HepG2 (cell line): Measurements from ENCODE around the gene HES2. TPM values are rescaled to one million over a fixed set of nuclear protein-coding genes. Genes with fewer than 3 reads are reported as not detected.

ENCODE experiments used
- MEIS2 ChIP-seq: sonication (generic); formaldehyde crosslinking; IDR thresholded peaks from 2 replicates; pipeline ENCODE4 v1.9.0; 2021; ENCODE audit warnings: mild to moderate bottlenecking, missing genetic modification reagents
- RFX3 ChIP-seq: IDR thresholded peaks from 2 replicates; pipeline ENCODE4 v1.6.1; 2016; ENCODE audit warnings: missing biosample characterization, missing genetic modification reagents
- UBTF ChIP-seq: sonication (generic); formaldehyde crosslinking; IDR thresholded peaks from 2 replicates; pipeline ENCODE4 v1.4.0; 2020; ENCODE audit warnings: mild to moderate bottlenecking, missing genetic modification reagents
- ZBTB37 ChIP-seq: sonication (generic); formaldehyde crosslinking; IDR thresholded peaks from 2 replicates; pipeline ENCODE4 v1.4.0; 2020; ENCODE audit warnings: mild to moderate bottlenecking, missing genetic modification reagents
- ZBTB38 ChIP-seq: sonication (generic); formaldehyde crosslinking; IDR thresholded peaks from 2 replicates; pipeline ENCODE4 v1.5.1; 2020; ENCODE audit warnings: mild to moderate bottlenecking, missing genetic modification reagents
- ZNF564 ChIP-seq: sonication (generic); formaldehyde crosslinking; IDR thresholded peaks from 2 replicates; pipeline ENCODE4 v1.8.1; 2023; ENCODE audit warnings: mild to moderate bottlenecking, missing genetic modification reagents
- polyA plus RNA-seq, 8 experiments: library from polyadenylated mRNA; depleted of rRNA in 3 of 8; stranded (reverse) in 7 of 8; unstranded in 1 of 8; fragments of >200 nt; fragmentation: Illumina TruSeq in 4 of 8; extraction: Trizol in 4 of 8; gene quantifications; 2 replicates each; pipeline versions ENCODE4 v1.2.1 to v1.2.3, GENCODE V29; 2011 to 2016; ENCODE audit warnings: low read depth in 4 of 8, missing spikeins in 1 of 8, mixed read lengths in 1 of 8; ENCODE audit not compliant: insufficient read depth in 1 of 8
- total RNA-seq, 5 experiments: library from RNA; depleted of rRNA; stranded (reverse); fragments of >200 nt; fragmentation: Illumina TruSeq; extraction: Trizol; gene quantifications; 2 replicates each; pipeline ENCODE4 v1.2.3, GENCODE V29; 2016; ENCODE audit warnings: low read depth in 1 of 5
- TF ChIP-seq, protein P1 (sequence below): IDR thresholded peaks from 2 replicates; pipeline ENCODE4 v1.6.1; 2016; ENCODE audit warnings: missing compliant biosample characterization, missing genetic modification reagents, borderline replicate concordance
- TF ChIP-seq, protein P2 (sequence below): sonication (generic); formaldehyde crosslinking; IDR thresholded peaks from 2 replicates; pipeline ENCODE4 v1.9.0; 2021; ENCODE audit warnings: mild to moderate bottlenecking, missing genetic modification reagents
- TF ChIP-seq, protein P3 (sequence below): sonication (generic); formaldehyde crosslinking; IDR thresholded peaks from 2 replicates; pipeline ENCODE4 v1.5.0; 2020; ENCODE audit warnings: missing genetic modification reagents, mild to moderate bottlenecking, borderline replicate concordance
- TF ChIP-seq, protein P4 (sequence below): sonication (generic); formaldehyde crosslinking; IDR thresholded peaks from 2 replicates; pipeline ENCODE4 v1.4.0; 2020; ENCODE audit warnings: missing genetic modification reagents

Gene HES2
- total and polyA plus RNA-seq, 2 of the 13 experiments (the other 11 are each of a cell fraction or from before 2014, with no cell fraction given) = 0.11 to 0.17 TPM

DNA sequence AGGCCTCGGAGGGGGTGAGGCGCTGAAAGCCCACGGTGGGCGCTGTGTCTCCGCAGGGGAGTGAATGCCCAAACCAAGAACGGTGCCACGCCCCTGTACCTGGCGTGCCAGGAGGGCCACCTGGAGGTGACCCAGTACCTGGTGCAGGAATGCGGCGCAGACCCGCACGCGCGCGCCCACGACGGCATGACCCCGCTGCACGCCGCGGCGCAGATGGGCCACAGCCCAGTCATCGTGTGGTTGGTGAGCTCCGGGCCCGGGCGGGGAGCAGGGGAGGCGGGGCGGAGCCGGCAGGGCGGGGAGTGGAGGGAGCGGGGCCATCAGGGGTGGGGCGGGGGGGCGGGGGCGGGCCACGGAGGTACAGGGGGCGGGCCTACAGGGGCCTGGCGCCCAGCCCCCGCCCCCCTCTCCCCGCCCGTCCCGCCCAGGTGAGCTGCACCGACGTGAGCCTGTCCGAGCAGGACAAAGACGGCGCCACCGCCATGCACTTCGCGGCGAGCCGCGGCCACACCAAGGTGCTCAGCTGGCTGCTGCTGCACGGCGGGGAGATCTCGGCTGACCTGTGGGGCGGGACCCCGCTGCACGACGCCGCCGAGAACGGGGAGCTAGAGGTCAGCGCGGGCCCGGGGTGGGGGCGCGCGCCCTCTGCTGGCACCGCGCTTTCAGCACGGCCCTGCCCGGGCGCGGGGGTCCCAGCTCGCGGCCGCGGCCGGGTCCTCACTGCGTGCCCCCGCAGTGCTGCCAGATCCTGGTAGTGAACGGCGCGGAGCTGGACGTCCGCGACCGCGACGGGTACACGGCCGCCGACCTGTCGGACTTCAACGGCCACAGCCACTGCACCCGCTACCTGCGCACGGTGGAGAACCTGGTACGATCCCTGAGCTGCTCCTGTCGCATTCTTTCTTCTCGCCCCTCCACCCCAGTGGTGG lies 20.7 kb upstream of the HES2 start (continued):
- TF ChIP-seq ZBTB37 (CRISPR knock-in tag) = no peak
- TF ChIP-seq, protein P1, sequence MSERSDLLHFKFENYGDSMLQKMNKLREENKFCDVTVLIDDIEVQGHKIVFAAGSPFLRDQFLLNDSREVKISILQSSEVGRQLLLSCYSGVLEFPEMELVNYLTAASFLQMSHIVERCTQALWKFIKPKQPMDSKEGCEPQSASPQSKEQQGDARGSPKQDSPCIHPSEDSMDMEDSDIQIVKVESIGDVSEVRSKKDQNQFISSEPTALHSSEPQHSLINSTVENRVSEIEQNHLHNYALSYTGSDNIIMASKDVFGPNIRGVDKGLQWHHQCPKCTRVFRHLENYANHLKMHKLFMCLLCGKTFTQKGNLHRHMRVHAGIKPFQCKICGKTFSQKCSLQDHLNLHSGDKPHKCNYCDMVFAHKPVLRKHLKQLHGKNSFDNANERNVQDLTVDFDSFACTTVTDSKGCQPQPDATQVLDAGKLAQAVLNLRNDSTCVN (CRISPR knock-in tag) = no peak
- no peak for TF ChIP-seq MEIS2 (CRISPR knock-in tag)
- TF ChIP-seq, protein P2, sequence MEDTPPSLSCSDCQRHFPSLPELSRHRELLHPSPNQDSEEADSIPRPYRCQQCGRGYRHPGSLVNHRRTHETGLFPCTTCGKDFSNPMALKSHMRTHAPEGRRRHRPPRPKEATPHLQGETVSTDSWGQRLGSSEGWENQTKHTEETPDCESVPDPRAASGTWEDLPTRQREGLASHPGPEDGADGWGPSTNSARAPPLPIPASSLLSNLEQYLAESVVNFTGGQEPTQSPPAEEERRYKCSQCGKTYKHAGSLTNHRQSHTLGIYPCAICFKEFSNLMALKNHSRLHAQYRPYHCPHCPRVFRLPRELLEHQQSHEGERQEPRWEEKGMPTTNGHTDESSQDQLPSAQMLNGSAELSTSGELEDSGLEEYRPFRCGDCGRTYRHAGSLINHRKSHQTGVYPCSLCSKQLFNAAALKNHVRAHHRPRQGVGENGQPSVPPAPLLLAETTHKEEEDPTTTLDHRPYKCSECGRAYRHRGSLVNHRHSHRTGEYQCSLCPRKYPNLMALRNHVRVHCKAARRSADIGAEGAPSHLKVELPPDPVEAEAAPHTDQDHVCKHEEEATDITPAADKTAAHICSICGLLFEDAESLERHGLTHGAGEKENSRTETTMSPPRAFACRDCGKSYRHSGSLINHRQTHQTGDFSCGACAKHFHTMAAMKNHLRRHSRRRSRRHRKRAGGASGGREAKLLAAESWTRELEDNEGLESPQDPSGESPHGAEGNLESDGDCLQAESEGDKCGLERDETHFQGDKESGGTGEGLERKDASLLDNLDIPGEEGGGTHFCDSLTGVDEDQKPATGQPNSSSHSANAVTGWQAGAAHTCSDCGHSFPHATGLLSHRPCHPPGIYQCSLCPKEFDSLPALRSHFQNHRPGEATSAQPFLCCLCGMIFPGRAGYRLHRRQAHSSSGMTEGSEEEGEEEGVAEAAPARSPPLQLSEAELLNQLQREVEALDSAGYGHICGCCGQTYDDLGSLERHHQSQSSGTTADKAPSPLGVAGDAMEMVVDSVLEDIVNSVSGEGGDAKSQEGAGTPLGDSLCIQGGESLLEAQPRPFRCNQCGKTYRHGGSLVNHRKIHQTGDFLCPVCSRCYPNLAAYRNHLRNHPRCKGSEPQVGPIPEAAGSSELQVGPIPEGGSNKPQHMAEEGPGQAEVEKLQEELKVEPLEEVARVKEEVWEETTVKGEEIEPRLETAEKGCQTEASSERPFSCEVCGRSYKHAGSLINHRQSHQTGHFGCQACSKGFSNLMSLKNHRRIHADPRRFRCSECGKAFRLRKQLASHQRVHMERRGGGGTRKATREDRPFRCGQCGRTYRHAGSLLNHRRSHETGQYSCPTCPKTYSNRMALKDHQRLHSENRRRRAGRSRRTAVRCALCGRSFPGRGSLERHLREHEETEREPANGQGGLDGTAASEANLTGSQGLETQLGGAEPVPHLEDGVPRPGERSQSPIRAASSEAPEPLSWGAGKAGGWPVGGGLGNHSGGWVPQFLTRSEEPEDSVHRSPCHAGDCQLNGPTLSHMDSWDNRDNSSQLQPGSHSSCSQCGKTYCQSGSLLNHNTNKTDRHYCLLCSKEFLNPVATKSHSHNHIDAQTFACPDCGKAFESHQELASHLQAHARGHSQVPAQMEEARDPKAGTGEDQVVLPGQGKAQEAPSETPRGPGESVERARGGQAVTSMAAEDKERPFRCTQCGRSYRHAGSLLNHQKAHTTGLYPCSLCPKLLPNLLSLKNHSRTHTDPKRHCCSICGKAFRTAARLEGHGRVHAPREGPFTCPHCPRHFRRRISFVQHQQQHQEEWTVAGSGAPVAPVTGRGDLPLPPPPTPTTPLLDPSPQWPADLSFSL = no peak
- TF ChIP-seq UBTF (CRISPR knock-in tag) = 0 out of 2 replicates have a peak, but pooled peaks have one; percentile 28
- TF ChIP-seq ZBTB38 (CRISPR knock-in tag) = no peak
- TF ChIP-seq, protein P3, sequence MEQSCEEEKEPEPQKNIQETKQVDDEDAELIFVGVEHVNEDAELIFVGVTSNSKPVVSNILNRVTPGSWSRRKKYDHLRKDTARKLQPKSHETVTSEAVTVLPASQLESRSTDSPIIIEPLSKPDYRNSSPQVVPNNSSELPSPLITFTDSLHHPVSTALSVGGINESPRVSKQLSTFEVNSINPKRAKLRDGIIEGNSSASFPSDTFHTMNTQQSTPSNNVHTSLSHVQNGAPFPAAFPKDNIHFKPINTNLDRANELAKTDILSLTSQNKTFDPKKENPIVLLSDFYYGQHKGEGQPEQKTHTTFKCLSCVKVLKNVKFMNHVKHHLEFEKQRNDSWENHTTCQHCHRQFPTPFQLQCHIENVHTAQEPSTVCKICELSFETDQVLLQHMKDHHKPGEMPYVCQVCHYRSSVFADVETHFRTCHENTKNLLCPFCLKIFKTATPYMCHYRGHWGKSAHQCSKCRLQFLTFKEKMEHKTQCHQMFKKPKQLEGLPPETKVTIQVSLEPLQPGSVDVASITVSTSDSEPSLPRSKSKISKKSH (CRISPR knock-in tag) = no peak
- 0 out of 2 replicates have a peak, but pooled peaks have one; percentile 55 for TF ChIP-seq ZNF564 (CRISPR knock-in tag)
- TF ChIP-seq, protein P4, sequence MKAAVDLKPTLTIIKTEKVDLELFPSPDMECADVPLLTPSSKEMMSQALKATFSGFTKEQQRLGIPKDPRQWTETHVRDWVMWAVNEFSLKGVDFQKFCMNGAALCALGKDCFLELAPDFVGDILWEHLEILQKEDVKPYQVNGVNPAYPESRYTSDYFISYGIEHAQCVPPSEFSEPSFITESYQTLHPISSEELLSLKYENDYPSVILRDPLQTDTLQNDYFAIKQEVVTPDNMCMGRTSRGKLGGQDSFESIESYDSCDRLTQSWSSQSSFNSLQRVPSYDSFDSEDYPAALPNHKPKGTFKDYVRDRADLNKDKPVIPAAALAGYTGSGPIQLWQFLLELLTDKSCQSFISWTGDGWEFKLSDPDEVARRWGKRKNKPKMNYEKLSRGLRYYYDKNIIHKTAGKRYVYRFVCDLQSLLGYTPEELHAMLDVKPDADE (CRISPR knock-in tag) = no peak
- no peak for TF ChIP-seq RFX3 (CRISPR knock-in tag)
